Measurements from ENCODE around the gene PPM1A. TPM values are rescaled to one million over a fixed set of nuclear protein-coding genes. Genes with fewer than 3 reads are reported as not detected.

The PPM1A gene
- polyA plus RNA-seq, 2 of the 4 experiments (the other 2 are of a cell fraction): 37.1 to 76.6 TPM

DNA sequence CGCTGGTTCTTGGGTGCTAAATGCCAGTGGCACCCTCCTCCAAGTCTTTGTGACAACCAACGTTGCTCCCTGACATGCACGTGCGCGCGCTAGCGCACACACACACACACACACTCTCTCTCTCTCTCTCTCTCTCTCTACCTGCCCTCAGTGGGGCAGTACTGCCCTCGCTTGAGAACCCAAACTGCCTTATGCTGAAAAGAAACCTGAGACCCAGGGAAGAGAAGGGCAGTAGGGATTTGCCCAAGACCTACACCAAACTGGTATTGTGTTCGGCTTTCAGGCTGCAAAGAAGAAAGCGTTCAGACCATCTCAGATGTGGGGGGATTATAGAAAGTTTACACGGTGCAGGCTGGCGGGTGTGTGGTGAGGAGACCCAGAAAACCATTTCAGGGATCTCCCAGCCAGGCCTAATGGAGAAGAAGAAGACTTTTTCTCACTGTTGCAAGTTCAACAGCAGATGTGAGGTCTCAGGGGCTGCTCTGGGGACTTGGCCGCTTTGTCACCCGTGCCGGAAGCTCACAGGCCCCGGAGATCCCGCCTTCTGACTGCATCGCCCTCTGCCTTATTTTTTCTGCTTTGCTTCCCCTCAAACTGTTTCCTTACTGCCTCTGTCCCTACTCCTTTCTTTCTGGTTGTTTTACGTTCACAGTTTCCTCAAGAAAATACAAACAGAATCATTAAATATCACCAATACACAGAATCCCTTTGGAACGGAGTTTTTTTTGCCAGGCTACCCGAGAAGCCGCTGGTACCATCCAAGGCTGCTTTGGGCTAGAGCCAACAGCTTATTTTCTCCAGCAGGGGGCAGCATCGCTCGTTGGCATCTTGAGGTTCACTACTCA, 82.4 kb downstream of the PPM1A start:
- DNase-seq (ENCODE audit: low read depth in 1 of 2, low spot score in 1 of 2) (peak; percentile 38 to 72), ATAC-seq (peak; percentile 76 to 87), FAIRE-seq (no peak)
- Histone ChIP-seq H3K4me3 (peak overlapping the region; percentile 42), H3K27ac (peak overlapping the region; percentile 52 to 76; a peak in 5 of 6 replicates), H3K9me3 (no peaks in the 10 kb centered on the region), H3K4me2 (peak overlapping the region; percentile 84), H3K4me1 (0 out of 3 replicates have a peak, but pooled peaks cover 5% of the 10 kb centered on the region)
- WGBS (ENCODE audit: missing lambda C conversion rate): 34% methylated on average over 24 of the region's 24 CpGs
- POLR2A ChIA-PET: no interaction called here
- TF ChIP-seq HDAC2 (IDR thresholded peaks at IDR 0.05): no peak
- TF ChIP-seq PBX3 (IDR thresholded peaks at IDR 0.05): no peak
- TF ChIP-seq BHLHE40 (IDR thresholded peaks at IDR 0.05; ENCODE audit: low read depth, low read length): peak; percentile 35; the same call in 1 of the 2 replicates
- TF ChIP-seq, protein P1, sequence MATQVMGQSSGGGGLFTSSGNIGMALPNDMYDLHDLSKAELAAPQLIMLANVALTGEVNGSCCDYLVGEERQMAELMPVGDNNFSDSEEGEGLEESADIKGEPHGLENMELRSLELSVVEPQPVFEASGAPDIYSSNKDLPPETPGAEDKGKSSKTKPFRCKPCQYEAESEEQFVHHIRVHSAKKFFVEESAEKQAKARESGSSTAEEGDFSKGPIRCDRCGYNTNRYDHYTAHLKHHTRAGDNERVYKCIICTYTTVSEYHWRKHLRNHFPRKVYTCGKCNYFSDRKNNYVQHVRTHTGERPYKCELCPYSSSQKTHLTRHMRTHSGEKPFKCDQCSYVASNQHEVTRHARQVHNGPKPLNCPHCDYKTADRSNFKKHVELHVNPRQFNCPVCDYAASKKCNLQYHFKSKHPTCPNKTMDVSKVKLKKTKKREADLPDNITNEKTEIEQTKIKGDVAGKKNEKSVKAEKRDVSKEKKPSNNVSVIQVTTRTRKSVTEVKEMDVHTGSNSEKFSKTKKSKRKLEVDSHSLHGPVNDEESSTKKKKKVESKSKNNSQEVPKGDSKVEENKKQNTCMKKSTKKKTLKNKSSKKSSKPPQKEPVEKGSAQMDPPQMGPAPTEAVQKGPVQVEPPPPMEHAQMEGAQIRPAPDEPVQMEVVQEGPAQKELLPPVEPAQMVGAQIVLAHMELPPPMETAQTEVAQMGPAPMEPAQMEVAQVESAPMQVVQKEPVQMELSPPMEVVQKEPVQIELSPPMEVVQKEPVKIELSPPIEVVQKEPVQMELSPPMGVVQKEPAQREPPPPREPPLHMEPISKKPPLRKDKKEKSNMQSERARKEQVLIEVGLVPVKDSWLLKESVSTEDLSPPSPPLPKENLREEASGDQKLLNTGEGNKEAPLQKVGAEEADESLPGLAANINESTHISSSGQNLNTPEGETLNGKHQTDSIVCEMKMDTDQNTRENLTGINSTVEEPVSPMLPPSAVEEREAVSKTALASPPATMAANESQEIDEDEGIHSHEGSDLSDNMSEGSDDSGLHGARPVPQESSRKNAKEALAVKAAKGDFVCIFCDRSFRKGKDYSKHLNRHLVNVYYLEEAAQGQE (IDR thresholded peaks at IDR 0.05): no peak
- peak; percentile 44 to 60; a peak in 3 of 5 replicates for TF ChIP-seq RAD21 (conservative IDR thresholded peaks at IDR 0.05 in 1 of 2, IDR thresholded peaks at IDR 0.05 in 1 of 2)
- TF ChIP-seq, protein P2, sequence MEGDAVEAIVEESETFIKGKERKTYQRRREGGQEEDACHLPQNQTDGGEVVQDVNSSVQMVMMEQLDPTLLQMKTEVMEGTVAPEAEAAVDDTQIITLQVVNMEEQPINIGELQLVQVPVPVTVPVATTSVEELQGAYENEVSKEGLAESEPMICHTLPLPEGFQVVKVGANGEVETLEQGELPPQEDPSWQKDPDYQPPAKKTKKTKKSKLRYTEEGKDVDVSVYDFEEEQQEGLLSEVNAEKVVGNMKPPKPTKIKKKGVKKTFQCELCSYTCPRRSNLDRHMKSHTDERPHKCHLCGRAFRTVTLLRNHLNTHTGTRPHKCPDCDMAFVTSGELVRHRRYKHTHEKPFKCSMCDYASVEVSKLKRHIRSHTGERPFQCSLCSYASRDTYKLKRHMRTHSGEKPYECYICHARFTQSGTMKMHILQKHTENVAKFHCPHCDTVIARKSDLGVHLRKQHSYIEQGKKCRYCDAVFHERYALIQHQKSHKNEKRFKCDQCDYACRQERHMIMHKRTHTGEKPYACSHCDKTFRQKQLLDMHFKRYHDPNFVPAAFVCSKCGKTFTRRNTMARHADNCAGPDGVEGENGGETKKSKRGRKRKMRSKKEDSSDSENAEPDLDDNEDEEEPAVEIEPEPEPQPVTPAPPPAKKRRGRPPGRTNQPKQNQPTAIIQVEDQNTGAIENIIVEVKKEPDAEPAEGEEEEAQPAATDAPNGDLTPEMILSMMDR (IDR thresholded peaks at IDR 0.05): peak; percentile 83
- no peak for TF ChIP-seq NPAS2 (CRISPR knock-in tag; IDR thresholded peaks at IDR 0.05; ENCODE audit: borderline replicate concordance)
- no peak for TF ChIP-seq CHD2 (IDR thresholded peaks at IDR 0.05; ENCODE audit: low read length, partially characterized antibody)
- TF ChIP-seq EHMT2 (IDR thresholded peaks at IDR 0.05; ENCODE audit: low read depth): no peak
- TF ChIP-seq ZC3H11A (IDR thresholded peaks at IDR 0.05): no peak
- TF ChIP-seq FOXS1 (CRISPR knock-in tag; IDR thresholded peaks at IDR 0.05): no peak
- TF ChIP-seq SMC3 (IDR thresholded peaks at IDR 0.05): peak; percentile 56
- no peak for TF ChIP-seq EP300 (IDR thresholded peaks at IDR 0.05)
- no peak for TF ChIP-seq KDM5A (IDR thresholded peaks at IDR 0.05)
- TF ChIP-seq MAX (IDR thresholded peaks at IDR 0.05): peak; percentile 53
- no peak for TF ChIP-seq NFE2L2 (conservative IDR thresholded peaks at IDR 0.05; ENCODE audit: low read length)
- TF ChIP-seq EHF (CRISPR knock-in tag; IDR thresholded peaks at IDR 0.05): no peak
- TF ChIP-seq FOSL2 (IDR thresholded peaks at IDR 0.05): no peak
- no peak for TF ChIP-seq FOSL2 (CRISPR knock-in tag; IDR thresholded peaks at IDR 0.05)
- TF ChIP-seq POLR2AphosphoS2 (conservative IDR thresholded peaks at IDR 0.05; ENCODE audit: low read length): no peak
- TF ChIP-seq HOXA7 (CRISPR knock-in tag; IDR thresholded peaks at IDR 0.05): no peak
- TF ChIP-seq MYC (IDR thresholded peaks at IDR 0.05; ENCODE audit: borderline replicate concordance, low read length): no peak
- TF ChIP-seq, protein P3, sequence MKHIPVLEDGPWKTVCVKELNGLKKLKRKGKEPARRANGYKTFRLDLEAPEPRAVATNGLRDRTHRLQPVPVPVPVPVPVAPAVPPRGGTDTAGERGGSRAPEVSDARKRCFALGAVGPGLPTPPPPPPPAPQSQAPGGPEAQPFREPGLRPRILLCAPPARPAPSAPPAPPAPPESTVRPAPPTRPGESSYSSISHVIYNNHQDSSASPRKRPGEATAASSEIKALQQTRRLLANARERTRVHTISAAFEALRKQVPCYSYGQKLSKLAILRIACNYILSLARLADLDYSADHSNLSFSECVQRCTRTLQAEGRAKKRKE (CRISPR knock-in tag; IDR thresholded peaks at IDR 0.05; ENCODE audit: low read depth): no peak
- no peak for TF ChIP-seq ZSCAN20 (CRISPR knock-in tag; IDR thresholded peaks at IDR 0.05)
- no peak for TF ChIP-seq GATA3 (IDR thresholded peaks at IDR 0.05; ENCODE audit: borderline replicate concordance)
- TF ChIP-seq CHD4 (IDR thresholded peaks at IDR 0.05; ENCODE audit: borderline replicate concordance): no peak
- CTCF ChIA-PET: interaction anchor here (0.5 to 3.6 kb wide), 27 partner anchors 8 to 953 kb away, joined by 3 to 17 read pairs (median 4); partner anchors contain the start of gene SIX6

All from A549 (cell line).